Effector memory CD4-positive, alpha-beta T cell (primary cell): ENCODE measurements around the gene TNFRSF12A.

Source experiments
- DNase-seq, 3 donors: peaks; one replicate each; pipeline ENCODE4 v3.0.0-alpha.2; 2020
- H3K27ac ChIP-seq: 2 replicates; pipeline ENCODE4 v1.7.0; 2013; ENCODE audit warnings: mild to moderate bottlenecking, low read length, moderate library complexity; ENCODE audit not compliant: insufficient read depth, poor library complexity, severe bottlenecking
- H3K27me3 ChIP-seq: replicated peaks from 2 replicates; pipeline ENCODE4 v1.7.0; 2013; ENCODE audit warnings: mild to moderate bottlenecking, low read length; ENCODE audit not compliant: insufficient read depth, control insufficient read depth, poor library complexity, severe bottlenecking
- H3K36me3 ChIP-seq: 2 replicates; pipeline ENCODE4 v1.7.0; 2013; ENCODE audit warnings: mild to moderate bottlenecking, low read length, moderate library complexity; ENCODE audit not compliant: control insufficient read depth, insufficient read depth
- H3K4me1 ChIP-seq: 2 replicates; pipeline ENCODE4 v1.7.0; 2013; ENCODE audit warnings: low read length, mild to moderate bottlenecking; ENCODE audit not compliant: control insufficient read depth, insufficient read depth, poor library complexity, severe bottlenecking
- H3K4me3 ChIP-seq: 2 replicates; pipeline ENCODE4 v1.7.0; 2013; ENCODE audit warnings: low read length, low read depth, mild to moderate bottlenecking; ENCODE audit not compliant: insufficient read depth, poor library complexity, severe bottlenecking
- H3K9me3 ChIP-seq: 2 replicates; pipeline ENCODE4 v1.7.0; 2013; ENCODE audit warnings: mild to moderate bottlenecking, low read length, moderate library complexity; ENCODE audit not compliant: control insufficient read depth
- total RNA-seq, 3 donors: gene quantifications; one replicate each; lab custom pipeline; 2026; lab: John Stamatoyannopoulos, UW

The TNFRSF12A gene
- total RNA-seq, result 6.7 to 19.1 (median 9.1) reads per million in 3 donors

DNA sequence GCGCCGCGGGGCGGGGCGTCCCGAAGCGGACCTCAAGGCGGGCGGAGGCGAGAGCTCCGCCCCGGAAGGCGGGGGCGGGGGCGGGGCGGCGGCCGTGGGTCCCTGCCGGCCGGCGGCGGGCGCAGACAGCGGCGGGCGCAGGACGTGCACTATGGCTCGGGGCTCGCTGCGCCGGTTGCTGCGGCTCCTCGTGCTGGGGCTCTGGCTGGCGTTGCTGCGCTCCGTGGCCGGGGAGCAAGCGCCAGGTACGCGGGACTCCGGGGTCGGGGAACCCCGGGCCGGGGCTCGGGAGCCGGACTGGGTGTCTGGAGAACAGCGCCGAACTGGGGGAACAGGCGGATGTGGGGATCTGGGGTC, at the start of gene TNFRSF12A:
TNFRSF12A (plus strand) TSS at position 122 of the 357 bp plus-strand sequence; CDS start at position 152, 30 bp downstream.
- peak within 1 kb of the TSS; percentile 57 for H3K4me3 ChIP-seq
- H3K27me3 ChIP-seq, result peaks cover 4% of the 10 kb centered on the region
- H3K36me3 ChIP-seq, result no peaks in the 10 kb centered on the region
- peaks cover 53% of the 10 kb centered on the region for H3K4me1 ChIP-seq
- no peaks in the 10 kb centered on the region for H3K9me3 ChIP-seq
- DNase-seq, result peak; percentile 54 to 61 (median 58)
- H3K27ac ChIP-seq, result peak within 1 kb of the TSS; percentile 88

GRCh38 chr16:2970563-2970962, 49.6 kb upstream of the TNFRSF12A start:
- H3K27ac ChIP-seq, result no peak overlapping the region
- no peaks in the 10 kb centered on the region for H3K36me3 ChIP-seq
- H3K9me3 ChIP-seq, result no peaks in the 10 kb centered on the region
- peaks cover 32% of the 10 kb centered on the region for H3K4me1 ChIP-seq
- no peak for DNase-seq
- H3K27me3 ChIP-seq, result peaks cover 33% of the 10 kb centered on the region
- H3K4me3 ChIP-seq, result no peak overlapping the region

GRCh38 chr16:2971134-2971984, 48.8 kb upstream of the TNFRSF12A start:
- Histone ChIP-seq H3K9me3 (no peaks in the 10 kb centered on the region), H3K27ac (no peak overlapping the region), H3K27me3 (peaks cover 25% of the 10 kb centered on the region), H3K4me3 (no peak overlapping the region), H3K36me3 (no peaks in the 10 kb centered on the region), H3K4me1 (peaks cover 25% of the 10 kb centered on the region)
- no peak for DNase-seq

DNA sequence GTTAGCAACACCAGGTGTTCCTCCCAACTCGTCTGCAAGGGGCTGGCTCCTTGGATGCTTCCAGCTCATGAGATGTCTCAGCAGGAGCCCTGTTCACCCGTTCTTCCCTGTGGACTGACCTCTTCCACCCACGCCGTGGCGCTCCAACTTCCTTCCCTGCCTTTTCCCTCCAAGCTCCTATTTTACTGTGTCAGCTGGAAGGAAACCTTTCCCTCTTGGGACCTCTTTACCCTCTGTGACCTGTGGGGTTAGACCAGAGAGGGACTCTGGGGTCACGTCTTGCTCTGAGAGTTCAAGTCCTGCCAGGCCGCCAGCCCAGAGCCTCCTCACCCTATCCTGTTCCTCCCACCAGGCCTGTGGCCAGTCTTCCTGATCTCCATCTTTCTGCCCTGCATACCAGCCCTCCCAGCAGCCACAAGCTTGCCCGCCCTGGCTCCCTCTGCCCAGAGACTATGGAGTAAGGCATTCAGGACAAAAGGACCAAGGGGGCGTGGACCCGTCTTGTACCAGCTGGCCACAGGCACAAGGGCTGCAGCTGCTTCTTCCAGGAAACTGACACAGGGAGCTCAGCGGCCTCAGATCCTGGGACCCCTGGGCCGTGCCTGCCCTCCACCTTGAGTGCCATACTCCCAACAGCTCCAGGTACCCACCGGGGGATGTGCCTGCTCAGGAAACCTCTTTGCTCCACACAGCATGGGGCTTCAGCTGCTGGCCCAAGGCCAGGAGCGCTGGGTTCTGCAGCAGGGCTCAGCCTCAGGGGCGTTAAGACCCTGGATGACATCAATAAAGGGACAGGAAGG, 48.0 kb upstream of the TNFRSF12A start:
- DNase-seq, result no peak
- H3K27me3 ChIP-seq, result peaks cover 16% of the 10 kb centered on the region
- H3K27ac ChIP-seq, result no peak overlapping the region
- no peak overlapping the region for H3K4me3 ChIP-seq
- H3K9me3 ChIP-seq, result no peaks in the 10 kb centered on the region
- H3K36me3 ChIP-seq, result no peaks in the 10 kb centered on the region
- H3K4me1 ChIP-seq, result peaks cover 19% of the 10 kb centered on the region

- H3K36me3 ChIP-seq, result no peaks in the 10 kb centered on the region
- peaks cover 10% of the 10 kb centered on the region for H3K4me1 ChIP-seq
- H3K9me3 ChIP-seq, result no peaks in the 10 kb centered on the region
- DNase-seq, result no peak
- H3K4me3 ChIP-seq, result no peak overlapping the region
- no peak overlapping the region for H3K27ac ChIP-seq
- H3K27me3 ChIP-seq, result peaks cover 7% of the 10 kb centered on the region
Observed at GRCh38 chr16:2973093-2973492, 47.1 kb upstream of the TNFRSF12A start.

DNA sequence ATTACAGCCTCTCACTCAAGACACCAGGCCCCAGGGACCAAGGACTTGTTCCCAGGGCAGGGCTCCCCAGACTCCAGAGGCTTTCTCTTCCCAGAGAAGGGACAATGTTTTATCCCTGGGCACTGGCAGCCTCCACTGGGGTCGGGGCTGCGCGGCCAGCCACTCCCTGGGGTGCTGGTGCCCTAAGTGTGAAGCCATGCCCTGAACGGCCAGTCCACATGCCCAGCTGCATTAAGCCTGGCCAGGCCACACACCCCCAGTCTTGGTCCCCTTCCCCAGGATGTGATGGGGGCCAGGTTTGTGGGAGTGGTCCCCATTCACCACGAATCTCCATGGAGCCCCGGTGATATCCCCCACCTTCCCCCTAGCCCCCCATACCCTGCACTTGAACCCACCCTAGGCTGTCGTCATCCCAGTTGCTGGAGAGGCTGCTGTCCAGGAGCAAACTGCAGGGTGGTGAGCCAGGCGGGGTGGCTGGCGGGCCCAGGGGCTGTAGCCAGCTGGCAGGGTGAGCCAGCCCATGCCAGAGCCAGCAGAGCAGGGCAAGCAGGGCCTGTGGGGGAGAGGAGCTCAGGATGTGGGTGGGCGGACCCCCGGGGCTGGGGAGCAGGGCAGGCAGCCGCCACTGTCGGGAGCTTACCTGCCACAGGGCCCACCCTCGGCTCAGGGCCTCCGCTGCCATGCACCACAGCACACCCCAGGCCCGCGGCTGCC, 46.4 kb upstream of the TNFRSF12A start:
- H3K36me3 ChIP-seq, result no peaks in the 10 kb centered on the region
- H3K4me1 ChIP-seq, result peaks cover 4% of the 10 kb centered on the region
- H3K27ac ChIP-seq, result no peak overlapping the region
- no peak for DNase-seq
- H3K27me3 ChIP-seq, result peaks cover under 1% of the 10 kb centered on the region
- H3K9me3 ChIP-seq, result no peaks in the 10 kb centered on the region
- no peak overlapping the region for H3K4me3 ChIP-seq

DNA sequence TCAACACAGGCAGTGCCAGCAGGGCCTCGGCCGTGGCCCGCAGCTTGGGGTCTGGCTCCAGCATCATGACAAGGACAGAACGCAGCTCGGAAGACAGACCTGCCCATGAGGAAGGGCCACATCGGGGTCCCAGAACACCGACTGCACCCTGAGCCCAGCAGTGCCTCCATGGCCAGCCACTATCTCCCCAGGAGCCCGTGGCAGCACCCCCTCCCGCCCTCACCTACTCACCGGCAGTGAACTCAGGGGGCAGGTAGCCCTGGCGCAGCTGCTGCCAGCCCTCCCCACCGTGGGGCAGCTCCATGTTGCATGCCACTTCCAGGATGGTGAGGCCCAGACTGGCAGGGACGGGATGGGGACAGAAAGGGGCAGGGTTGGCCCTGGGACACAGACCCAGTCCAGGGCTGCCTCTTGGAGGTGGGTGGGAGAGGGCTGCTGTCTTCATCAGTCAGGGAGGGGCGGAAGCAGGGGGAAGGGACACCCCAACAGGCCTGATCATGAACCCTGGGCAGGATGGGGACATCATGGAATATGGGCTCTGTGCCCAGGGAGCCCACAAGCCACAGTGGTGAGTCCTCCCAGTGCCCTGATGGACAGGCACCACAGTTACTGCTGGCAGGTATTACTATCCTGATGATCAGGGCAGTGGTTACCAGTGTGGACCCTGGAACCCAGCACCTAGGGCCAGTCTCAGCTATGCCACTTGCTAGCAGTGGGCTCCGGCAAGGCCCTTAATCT, 45.7 kb upstream of the TNFRSF12A start:
- H3K4me3 ChIP-seq, result no peak overlapping the region
- DNase-seq, result no peak
- no peak overlapping the region for H3K27ac ChIP-seq
- H3K36me3 ChIP-seq, result no peaks in the 10 kb centered on the region
- H3K4me1 ChIP-seq, result peaks cover 1% of the 10 kb centered on the region
- H3K9me3 ChIP-seq, result no peaks in the 10 kb centered on the region
- H3K27me3 ChIP-seq, result no peaks in the 10 kb centered on the region

- Histone ChIP-seq H3K9me3 (no peaks in the 10 kb centered on the region), H3K36me3 (no peaks in the 10 kb centered on the region), H3K27ac (no peak overlapping the region), H3K4me1 (peaks cover 7% of the 10 kb centered on the region), H3K4me3 (no peak overlapping the region), H3K27me3 (no peaks in the 10 kb centered on the region)
- no peak for DNase-seq
Observed at GRCh38 chr16:2975161-2975795, 44.9 kb upstream of the TNFRSF12A start.

DNA sequence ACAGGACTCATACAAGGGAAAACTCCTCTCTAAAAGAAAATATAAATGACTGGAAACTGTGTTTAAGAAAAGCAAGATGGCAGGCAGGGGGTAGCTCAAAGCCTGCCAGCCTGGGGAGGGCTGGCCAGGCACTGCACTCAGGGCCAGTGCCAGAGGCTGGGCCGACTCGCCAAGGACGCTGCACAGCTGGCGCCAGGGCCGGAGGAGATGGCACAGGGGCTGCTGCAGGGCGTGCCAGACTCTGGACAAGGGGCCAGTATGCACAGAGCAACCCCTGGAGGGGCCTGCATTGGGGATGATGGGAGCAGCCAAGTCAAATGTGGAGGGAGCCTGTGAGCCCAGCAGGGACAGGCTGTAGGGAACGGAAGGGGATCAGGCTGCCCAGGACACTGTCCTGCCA, 44.0 kb upstream of the TNFRSF12A start:
- Histone ChIP-seq H3K27me3 (no peaks in the 10 kb centered on the region), H3K27ac (no peak overlapping the region), H3K4me1 (peaks cover 7% of the 10 kb centered on the region), H3K4me3 (no peak overlapping the region), H3K9me3 (no peaks in the 10 kb centered on the region), H3K36me3 (no peaks in the 10 kb centered on the region)
- DNase-seq, result no peak
